Hematopoietic multipotent progenitor cell treated with erythropoietin and hydrocortisone succinate and interleukin-3 and kit ligand, for 8 days (in vitro differentiated cells): ENCODE results near the gene MICAL3.
A peak's percentile ranks its signal among the peaks of the same experiment; 100 is the strongest.

ENCODE experiments used
- DNase-seq: peaks from one replicate; pipeline ENCODE4 v3.0.0-alpha.2; 2015

Gene MICAL3

GRCh38 chr22:17787716-17788330 is 236.5 kb downstream of the MICAL3 start:
- DNase-seq: no peak

- no peak for DNase-seq
These were observed 237.1 kb downstream of the MICAL3 start for GRCh38 chr22:17787241-17787640.

- peak; percentile 95 for DNase-seq
These were observed 237.8 kb downstream of the MICAL3 start for GRCh38 chr22:17786435-17787161.

GRCh38 chr22:17785185-17786184 is 238.9 kb downstream of the MICAL3 start:
- peak; percentile 77 for DNase-seq

GRCh38 chr22:17784776-17785175 is 239.6 kb downstream of the MICAL3 start:
- no peak for DNase-seq

GRCh38 chr22:17783773-17784480 is 240.4 kb downstream of the MICAL3 start:
- peak; percentile 40 for DNase-seq

- peak; percentile 20 for DNase-seq
These were observed 241.0 kb downstream of the MICAL3 start for GRCh38 chr22:17783312-17783711.

- no peak for DNase-seq
These were observed 241.7 kb downstream of the MICAL3 start for GRCh38 chr22:17782621-17783020.

GRCh38 chr22:17782158-17782557 is 242.2 kb downstream of the MICAL3 start:
- no peak for DNase-seq

- DNase-seq: peak; percentile 74
These were observed 242.9 kb downstream of the MICAL3 start for GRCh38 chr22:17781319-17782031.

- DNase-seq: no peak
These were observed 243.5 kb downstream of the MICAL3 start for GRCh38 chr22:17780741-17781318.

- DNase-seq: no peak
These were observed 244.1 kb downstream of the MICAL3 start for GRCh38 chr22:17780116-17780740.

- no peak for DNase-seq
These were observed 244.9 kb downstream of the MICAL3 start for GRCh38 chr22:17779286-17780115.

- DNase-seq: no peak
These were observed 245.9 kb downstream of the MICAL3 start for GRCh38 chr22:17778412-17778976.

GRCh38 chr22:17777717-17778044 is 246.7 kb downstream of the MICAL3 start:
- no peak for DNase-seq

GRCh38 chr22:17777005-17777716 is 247.2 kb downstream of the MICAL3 start:
- DNase-seq: peak; percentile 70

GRCh38 chr22:17775781-17776465 is 248.4 kb downstream of the MICAL3 start:
- no peak for DNase-seq

- DNase-seq: no peak
These were observed 249.3 kb downstream of the MICAL3 start for GRCh38 chr22:17774926-17775685.
